ENCODE data around the gene MRPL57. TPM values are rescaled to one million over a fixed set of nuclear protein-coding genes. Genes with fewer than 3 reads are reported as not detected.
"Not testable (repeated sequence)": the region's sequence is repeated elsewhere in the genome, so short reads cannot be mapped to it uniquely, and the experiment has no call there.

MRPL57 gene
- total RNA-seq, 1 experiment from 2014 or later = 26.3 TPM

DNA sequence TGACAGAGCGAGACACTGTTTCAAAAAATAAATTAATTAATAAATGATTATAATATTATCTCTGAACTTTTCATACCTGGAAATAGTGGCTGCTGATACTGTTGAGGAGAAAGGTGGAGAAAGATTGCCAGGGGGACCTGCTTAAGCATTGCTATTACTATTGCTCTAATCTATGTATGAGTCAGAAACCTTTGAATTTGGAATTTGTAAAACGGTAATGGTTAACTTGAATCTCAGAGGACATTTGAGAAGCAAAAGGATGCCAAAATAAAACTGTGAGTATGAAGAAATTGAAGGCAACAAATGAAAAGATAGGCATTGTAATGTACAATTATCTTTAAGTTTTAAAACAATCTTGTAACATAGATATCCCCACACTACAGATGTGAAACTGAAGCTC, 5.2 kb downstream of the MRPL57 start:
- Histone ChIP-seq H3K9me2 (ENCODE audit: insufficient read depth) (no peaks in the 10 kb centered on the region), H2AFZ (ENCODE audit: low read depth, low read length, poor library complexity, severe bottlenecking) (no peak overlapping the region), H3K27me3 (ENCODE audit: insufficient read depth, low read length) (no peaks in the 10 kb centered on the region), H3K4me1 (ENCODE audit: control insufficient read depth in 1 of 2, insufficient read depth in 2 of 2, low read length in 2 of 2) (peaks cover 6 to 21% of the 10 kb centered on the region in 2 experiments), H3K9ac (ENCODE audit: low read length) (no peak overlapping the region), H3K9me3 (ENCODE audit: control insufficient read depth in 1 of 2, insufficient read depth in 1 of 2, low read depth in 1 of 2, low read length in 2 of 2) (no peaks in the 10 kb centered on the region), H3K27ac (ENCODE audit: low read depth, low read length) (no peak overlapping the region), H4K20me1 (ENCODE audit: insufficient read depth) (no peaks in the 10 kb centered on the region), H3K4me2 (ENCODE audit: low read length) (no peak overlapping the region), H3K36me3 (ENCODE audit: control insufficient read depth in 1 of 2, insufficient read depth in 2 of 2, low read length in 2 of 2) (peaks cover 0 to 6% of the 10 kb centered on the region in 2 experiments; a peak in 1 of 4 replicates), H3K79me2 (ENCODE audit: insufficient read depth, low read length) (peaks cover 17% of the 10 kb centered on the region), H3K4me3 (replicated peaks in 1 of 2; ENCODE audit: low read depth in 1 of 2, low read length in 2 of 2) (no peak overlapping the region)
- no TSS peak for BruUV-seq (replicated peaks)
- TF ChIP-seq ZBTB33 (IDR thresholded peaks at IDR 0.05; ENCODE audit: extremely low read depth, insufficient replicate concordance, low read length) = no peak
- no peak for TF ChIP-seq CBX3 (IDR thresholded peaks at IDR 0.05; ENCODE audit: low read depth)
- TF ChIP-seq CTCF (IDR thresholded peaks at IDR 0.05 in 2 of 3, conservative IDR thresholded peaks at IDR 0.05 in 1 of 3; ENCODE audit: borderline replicate concordance in 1 of 3, insufficient read depth in 1 of 3, low read depth in 2 of 3, low read length in 2 of 3) = no peak
- TF ChIP-seq RAD21 (IDR thresholded peaks at IDR 0.05; ENCODE audit: low read depth) = no peak
- no peak for TF ChIP-seq YY1 (IDR thresholded peaks at IDR 0.05; ENCODE audit: extremely low read depth, insufficient replicate concordance, low read depth, low read length)
- TF ChIP-seq JUND (IDR thresholded peaks at IDR 0.05) = no peak
- TF ChIP-seq ZFX (IDR thresholded peaks at IDR 0.05) = no peak
- no peak for TF ChIP-seq POLR2AphosphoS5 (IDR thresholded peaks at IDR 0.05; ENCODE audit: low read depth, low read length)
- no peak for TF ChIP-seq EZH2 (IDR thresholded peaks at IDR 0.05)
- no peak for TF ChIP-seq SIN3A (IDR thresholded peaks at IDR 0.05; ENCODE audit: low read depth)
- no peak for TF ChIP-seq CEBPB (IDR thresholded peaks at IDR 0.05; ENCODE audit: low read depth)
- TF ChIP-seq SP1 (IDR thresholded peaks at IDR 0.05; ENCODE audit: low read depth) = no peak
- no peak for TF ChIP-seq FOSL1 (IDR thresholded peaks at IDR 0.05; ENCODE audit: low read depth)
- no peak for TF ChIP-seq EZH2phosphoT487 (IDR thresholded peaks at IDR 0.05; ENCODE audit: borderline replicate concordance)
- no peak for TF ChIP-seq ATF3 (IDR thresholded peaks at IDR 0.05)
- no peak for TF ChIP-seq SRF (IDR thresholded peaks at IDR 0.05; ENCODE audit: low read depth)
- ChIA-PET POLR2A (no interaction called here), RAD21 (ENCODE audit: low non-redundant PET in 1 of 2, low total read pairs in 2 of 2, uncharacterized antibody in 2 of 2, unreplicated experiment in 2 of 2) (no interaction called here), CTCF (no interaction called here)
- ATAC-seq = no peak
- intact Hi-C loops (cut with micrococcal nuclease) = no loop called here
- DNase-seq (ENCODE audit: low read depth, low spot score) = no peak

- H3K4me2 ChIP-seq (ENCODE audit: low read length); H3K27me3 ChIP-seq (ENCODE audit: insufficient read depth, low read length); CTCF ChIA-PET; H3K9me3 ChIP-seq (ENCODE audit: control insufficient read depth in 1 of 2, insufficient read depth in 1 of 2, low read depth in 1 of 2, low read length in 2 of 2); H3K9ac ChIP-seq (ENCODE audit: low read length); H3K9me2 ChIP-seq (ENCODE audit: insufficient read depth); ATAC-seq; H3K27ac ChIP-seq (ENCODE audit: low read depth, low read length); H3K79me2 ChIP-seq (ENCODE audit: insufficient read depth, low read length); H2AFZ ChIP-seq (ENCODE audit: low read depth, low read length, poor library complexity, severe bottlenecking); RAD21 ChIA-PET (ENCODE audit: low non-redundant PET in 1 of 2, low total read pairs in 2 of 2, uncharacterized antibody in 2 of 2, unreplicated experiment in 2 of 2); H3K4me3 ChIP-seq (replicated peaks in 1 of 2; ENCODE audit: low read depth in 1 of 2, low read length in 2 of 2); H3K4me1 ChIP-seq (ENCODE audit: control insufficient read depth in 1 of 2, insufficient read depth in 2 of 2, low read length in 2 of 2); H4K20me1 ChIP-seq (ENCODE audit: insufficient read depth); BruUV-seq (replicated peaks); H3K36me3 ChIP-seq (ENCODE audit: control insufficient read depth in 1 of 2, insufficient read depth in 2 of 2, low read length in 2 of 2); intact Hi-C loops (cut with micrococcal nuclease); POLR2A ChIA-PET; DNase-seq (ENCODE audit: low read depth, low spot score): not testable (repeated sequence)
These were observed 10.0 kb downstream of the MRPL57 start for GRCh38 chr13:21186410-21186809.
